ENCODE data around the gene DUS2. TPM values are rescaled to one million over a fixed set of nuclear protein-coding genes. Genes with fewer than 3 reads are reported as not detected.

The DUS2 gene
- total RNA-seq, 2 donors from 2014 or later = 5.3 to 8.4 TPM

GRCh38 chr16:67977469-67978227 is 45.4 kb upstream of the DUS2 start:
- Histone ChIP-seq H3K9me3 (no peaks in the 10 kb centered on the region), H3K4me1 (ENCODE audit: control insufficient read depth in 1 of 2, low read depth in 2 of 2) (no peaks in the 10 kb centered on the region), H3K27me3 (replicated peaks; ENCODE audit: insufficient read depth) (no peaks in the 10 kb centered on the region), H3K4me3 (no peak overlapping the region), H3K27ac (no peak overlapping the region), H3K36me3 (no peaks in the 10 kb centered on the region)
- TF ChIP-seq CTCF (IDR thresholded peaks at IDR 0.05) = no peak
- ATAC-seq (ENCODE audit: insufficient number of reproducible peaks, low FRiP score, low read depth) (no peak), DNase-seq (ENCODE audit: low spot score) (no peak)

GRCh38 chr16:67979955-67980678 is 43.0 kb upstream of the DUS2 start, which contains the start of gene DPEP3:
Gene DPEP3, minus strand, starts transcription at chr16:67980499. Its CDS starts 119 bp downstream, at chr16:67980380.
- H3K27ac ChIP-seq = no peak within 1 kb of the TSS
- no peak for TF ChIP-seq CTCF (IDR thresholded peaks at IDR 0.05)
- ATAC-seq (ENCODE audit: insufficient number of reproducible peaks, low FRiP score, low read depth) (no peak), DNase-seq (ENCODE audit: low spot score) (no peak)
- no peaks in the 10 kb centered on the region for H3K9me3 ChIP-seq
- H3K36me3 ChIP-seq = no peaks in the 10 kb centered on the region
- no peak within 1 kb of the TSS for H3K4me3 ChIP-seq
- no peaks in the 10 kb centered on the region for H3K27me3 ChIP-seq (replicated peaks; ENCODE audit: insufficient read depth)
- no peaks in the 10 kb centered on the region for H3K4me1 ChIP-seq (ENCODE audit: control insufficient read depth in 1 of 2, low read depth in 2 of 2)

GRCh38 chr16:67982011-67982696 is 40.9 kb upstream of the DUS2 start:
- no peak overlapping the region for H3K27ac ChIP-seq
- no peaks in the 10 kb centered on the region for H3K27me3 ChIP-seq (replicated peaks; ENCODE audit: insufficient read depth)
- no peak for TF ChIP-seq CTCF (IDR thresholded peaks at IDR 0.05)
- H3K36me3 ChIP-seq = no peaks in the 10 kb centered on the region
- H3K9me3 ChIP-seq = no peaks in the 10 kb centered on the region
- no peak overlapping the region for H3K4me3 ChIP-seq
- H3K4me1 ChIP-seq (ENCODE audit: control insufficient read depth in 1 of 2, low read depth in 2 of 2) = no peaks in the 10 kb centered on the region
- ATAC-seq (ENCODE audit: insufficient number of reproducible peaks, low FRiP score, low read depth) = no peak
- DNase-seq (ENCODE audit: low spot score) = no peak

- H3K36me3 ChIP-seq = no peaks in the 10 kb centered on the region
- H3K27me3 ChIP-seq (replicated peaks; ENCODE audit: insufficient read depth) = no peaks in the 10 kb centered on the region
- no peaks in the 10 kb centered on the region for H3K4me1 ChIP-seq (ENCODE audit: control insufficient read depth in 1 of 2, low read depth in 2 of 2)
- ATAC-seq (ENCODE audit: insufficient number of reproducible peaks, low FRiP score, low read depth) = no peak
- no peak for DNase-seq (ENCODE audit: low spot score)
- H3K4me3 ChIP-seq = no peak overlapping the region
- H3K27ac ChIP-seq = no peak overlapping the region
- no peak for TF ChIP-seq CTCF (IDR thresholded peaks at IDR 0.05)
- H3K9me3 ChIP-seq = no peaks in the 10 kb centered on the region
These were observed 36.1 kb upstream of the DUS2 start for GRCh38 chr16:67986949-67987348.
